CD8-positive, alpha-beta memory T cell (primary cell): Measurements from ENCODE around the gene VTI1A. TPM values are rescaled to one million over a fixed set of nuclear protein-coding genes. Genes with fewer than 3 reads are reported as not detected.

Source experiments
- CTCF ChIA-PET: fragments of 350-600 bp; sonication (Branson Sonifier 250); formaldehyde crosslinking; loops from one replicate; lab custom pipeline; 2021; ENCODE audit warnings: antibody characterized with exemption; lab: Charles Lee
- POLR2A ChIA-PET: fragments of 350-600 bp; sonication (Branson Sonifier 250); formaldehyde crosslinking; loops from one replicate; lab custom pipeline; 2021; ENCODE audit warnings: antibody characterized with exemption; lab: Charles Lee
- DNase-seq, 5 donors: peaks; one replicate each; pipeline versions ENCODE4 v3.0.0 to v3.0.0-alpha.2; 2020 to 2022; ENCODE audit warnings: mixed read lengths in 1 of 5
- H3K27ac ChIP-seq: one replicate; pipeline ENCODE4 v1.7.0; 2013; ENCODE audit warnings: low read depth, mild to moderate bottlenecking, low read length, moderate library complexity
- H3K27me3 ChIP-seq: 2 replicates; pipeline ENCODE4 v1.7.0; 2013; ENCODE audit warnings: low read length, mild to moderate bottlenecking; ENCODE audit not compliant: insufficient read depth, poor library complexity, severe bottlenecking
- H3K36me3 ChIP-seq: 2 replicates; pipeline ENCODE4 v1.7.0; 2013; ENCODE audit warnings: mild to moderate bottlenecking, low read length, moderate library complexity; ENCODE audit not compliant: insufficient read depth
- H3K4me1 ChIP-seq: 2 replicates; pipeline ENCODE4 v1.7.0; 2013; ENCODE audit warnings: mild to moderate bottlenecking, low read length, moderate library complexity; ENCODE audit not compliant: insufficient read depth
- H3K4me3 ChIP-seq: 2 replicates; pipeline ENCODE4 v1.7.0; 2013; ENCODE audit warnings: mild to moderate bottlenecking, low read length
- H3K9me3 ChIP-seq: 2 replicates; pipeline ENCODE4 v1.7.0; 2013; ENCODE audit warnings: mild to moderate bottlenecking, low read length
- H3K27ac Mint-ChIP-seq, 8 donors: one replicate each; pipeline ENCODE4 v1.8.0; 2020 to 2021; ENCODE audit warnings: mixed read lengths in 8 of 8, mild to moderate bottlenecking in 6 of 8, inconsistent platforms in 3 of 8, moderate library complexity in 3 of 8
- H3K27me3 Mint-ChIP-seq, 2 donors: one replicate each; pipeline ENCODE4 v1.8.0; 2020 to 2021; ENCODE audit warnings: mixed read lengths in 2 of 2, mild to moderate bottlenecking in 1 of 2, moderate library complexity in 1 of 2
- H3K36me3 Mint-ChIP-seq, 3 donors: one replicate each; pipeline ENCODE4 v1.8.0; 2020 to 2021; ENCODE audit warnings: mixed read lengths in 3 of 3, inconsistent platforms in 1 of 3, mild to moderate bottlenecking in 1 of 3
- H3K4me1 Mint-ChIP-seq, 3 donors: one replicate each; pipeline ENCODE4 v1.8.0; 2020 to 2021; ENCODE audit warnings: mixed read lengths in 3 of 3, inconsistent platforms in 1 of 3, mild to moderate bottlenecking in 1 of 3
- H3K4me3 Mint-ChIP-seq, 7 donors: one replicate each; pipeline ENCODE4 v1.8.0; 2020 to 2021; ENCODE audit warnings: mixed read lengths in 7 of 7, mild to moderate bottlenecking in 6 of 7, moderate library complexity in 4 of 7, inconsistent platforms in 2 of 7
- H3K9me3 Mint-ChIP-seq, 5 donors: one replicate each; pipeline ENCODE4 v1.8.0; 2020 to 2022; ENCODE audit warnings: mixed read lengths in 5 of 5, mild to moderate bottlenecking in 3 of 5, moderate library complexity in 2 of 5, inconsistent platforms in 1 of 5
- polyA plus RNA-seq: library from polyadenylated mRNA; unstranded; fragments of 300-500 nt; fragmentation: Illumina TruSeq; gene quantifications from one replicate; pipeline ENCODE4 v1.2.3, GENCODE V29; 2021
- total RNA-seq, 2 experiments: library from RNA; stranded (reverse); gene quantifications; one replicate each; pipeline ENCODE4 v1.2.3, GENCODE V29; 2021

VTI1A gene
- total and polyA plus RNA-seq, 3 experiments from 2014 or later: 28.1 to 40.1 (median 38.2) TPM

GRCh38 chr10:112653215-112653614, 206.2 kb downstream of the VTI1A start:
- CTCF ChIA-PET: interaction anchor here (1.7 kb wide), 1 partner anchor 13 kb away, joined by 3 read pairs; no protein-coding TSS in a partner anchor
- POLR2A ChIA-PET: no interaction called here
- Mint-ChIP-seq H3K9me3 (no peaks in the 10 kb centered on the region), H3K27ac (peak overlapping the region in 1 of 8 donors; percentile 2), H3K4me1 (no peaks in the 10 kb centered on the region), H3K4me3 (no peak overlapping the region), H3K36me3 (peaks cover 8 to 15% (median 10%) of the 10 kb centered on the region in 3 donors), H3K27me3 (no peaks in the 10 kb centered on the region)
- no peaks in the 10 kb centered on the region for H3K9me3 ChIP-seq
- no peaks in the 10 kb centered on the region for H3K27me3 ChIP-seq
- no peaks in the 10 kb centered on the region for H3K4me1 ChIP-seq
- no peaks in the 10 kb centered on the region for H3K36me3 ChIP-seq
- H3K27ac ChIP-seq: no peak overlapping the region
- H3K4me3 ChIP-seq: no peak overlapping the region
- DNase-seq: no peak

GRCh38 chr10:112653851-112654250, 206.8 kb downstream of the VTI1A start:
- Histone ChIP-seq H3K27me3 (no peaks in the 10 kb centered on the region), H3K9me3 (no peaks in the 10 kb centered on the region), H3K4me1 (no peaks in the 10 kb centered on the region), H3K27ac (no peak overlapping the region), H3K36me3 (no peaks in the 10 kb centered on the region), H3K4me3 (no peak overlapping the region)
- H3K4me3 Mint-ChIP-seq: no peak overlapping the region
- H3K4me1 Mint-ChIP-seq: no peaks in the 10 kb centered on the region
- no peak for DNase-seq
- ChIA-PET CTCF (interaction anchor here (1.7 kb wide), 1 partner anchor 14 kb away, joined by 3 read pairs; no protein-coding TSS in a partner anchor), POLR2A (no interaction called here)
- H3K27me3 Mint-ChIP-seq: no peaks in the 10 kb centered on the region
- peaks cover 8 to 17% (median 12%) of the 10 kb centered on the region in 3 donors for H3K36me3 Mint-ChIP-seq
- no peaks in the 10 kb centered on the region for H3K9me3 Mint-ChIP-seq
- H3K27ac Mint-ChIP-seq: no peak overlapping the region

GRCh38 chr10:112654794-112655193, 207.8 kb downstream of the VTI1A start:
- Histone ChIP-seq H3K4me3 (no peak overlapping the region), H3K27me3 (no peaks in the 10 kb centered on the region), H3K4me1 (no peaks in the 10 kb centered on the region), H3K27ac (no peak overlapping the region), H3K9me3 (no peaks in the 10 kb centered on the region), H3K36me3 (no peaks in the 10 kb centered on the region)
- ChIA-PET POLR2A (no interaction called here), CTCF (interaction anchor here (1.7 kb wide), 1 partner anchor 15 kb away, joined by 3 read pairs; no protein-coding TSS in a partner anchor)
- Mint-ChIP-seq H3K4me1 (no peaks in the 10 kb centered on the region), H3K27me3 (no peaks in the 10 kb centered on the region), H3K4me3 (no peak overlapping the region), H3K36me3 (peaks cover 8 to 16% (median 12%) of the 10 kb centered on the region in 3 donors), H3K27ac (no peak overlapping the region), H3K9me3 (no peaks in the 10 kb centered on the region)
- no peak for DNase-seq

- no peaks in the 10 kb centered on the region for H3K9me3 ChIP-seq
- no peak overlapping the region for H3K27ac Mint-ChIP-seq
These were observed 208.7 kb downstream of the VTI1A start for GRCh38 chr10:112655722-112656121.

GRCh38 chr10:112658465-112658864, 211.4 kb downstream of the VTI1A start:
- Histone ChIP-seq H3K4me3 (no peak overlapping the region), H3K36me3 (no peaks in the 10 kb centered on the region), H3K27ac (no peak overlapping the region), H3K27me3 (no peaks in the 10 kb centered on the region), H3K4me1 (no peaks in the 10 kb centered on the region), H3K9me3 (no peaks in the 10 kb centered on the region)
- Mint-ChIP-seq H3K27ac (no peak overlapping the region), H3K4me3 (no peak overlapping the region), H3K27me3 (no peaks in the 10 kb centered on the region), H3K9me3 (peaks cover 0 to 10% (median 0%) of the 10 kb centered on the region in 5 donors), H3K36me3 (peaks cover 11 to 28% (median 15%) of the 10 kb centered on the region in 3 donors), H3K4me1 (no peaks in the 10 kb centered on the region)
- ChIA-PET POLR2A (no interaction called here), CTCF (no interaction called here)
- no peak for DNase-seq

More at GRCh38 chr10:112655722-112656121, 208.7 kb downstream of the VTI1A start:
- no peaks in the 10 kb centered on the region for H3K36me3 ChIP-seq
- no peaks in the 10 kb centered on the region for H3K4me1 Mint-ChIP-seq
- ChIA-PET POLR2A (no interaction called here), CTCF (no interaction called here)
- H3K4me3 ChIP-seq: no peak overlapping the region
- H3K27me3 Mint-ChIP-seq: no peaks in the 10 kb centered on the region
- H3K9me3 Mint-ChIP-seq: no peaks in the 10 kb centered on the region
- no peak overlapping the region for H3K27ac ChIP-seq
- peaks cover 6 to 16% (median 12%) of the 10 kb centered on the region in 3 donors for H3K36me3 Mint-ChIP-seq
- DNase-seq: no peak
- H3K4me1 ChIP-seq: no peaks in the 10 kb centered on the region
- H3K4me3 Mint-ChIP-seq: no peak overlapping the region
- no peaks in the 10 kb centered on the region for H3K27me3 ChIP-seq

- Mint-ChIP-seq H3K4me3 (no peak overlapping the region), H3K9me3 (peaks cover 0 to 10% (median 0%) of the 10 kb centered on the region in 5 donors), H3K27me3 (no peaks in the 10 kb centered on the region), H3K36me3 (peaks cover 12 to 31% (median 17%) of the 10 kb centered on the region in 3 donors), H3K27ac (peak overlapping the region in 1 of 8 donors; percentile 55), H3K4me1 (no peaks in the 10 kb centered on the region)
- CTCF ChIA-PET: no interaction called here
- Histone ChIP-seq H3K27me3 (no peaks in the 10 kb centered on the region), H3K27ac (no peak overlapping the region), H3K4me3 (no peak overlapping the region), H3K9me3 (no peaks in the 10 kb centered on the region), H3K4me1 (no peaks in the 10 kb centered on the region), H3K36me3 (no peaks in the 10 kb centered on the region)
- POLR2A ChIA-PET: no interaction called here
- no peak for DNase-seq
These were observed 212.1 kb downstream of the VTI1A start for GRCh38 chr10:112658900-112659638.

GRCh38 chr10:112663234-112664125, 216.5 kb downstream of the VTI1A start:
- no peaks in the 10 kb centered on the region for H3K27me3 ChIP-seq
- no peaks in the 10 kb centered on the region for H3K9me3 ChIP-seq
- POLR2A ChIA-PET: no interaction called here
- no peak overlapping the region for H3K4me3 Mint-ChIP-seq
- H3K27ac Mint-ChIP-seq: no peak overlapping the region
- H3K36me3 Mint-ChIP-seq: peaks cover 19 to 28% (median 19%) of the 10 kb centered on the region in 3 donors
- no peaks in the 10 kb centered on the region for H3K27me3 Mint-ChIP-seq
- CTCF ChIA-PET: no interaction called here
- no peak overlapping the region for H3K4me3 ChIP-seq
- no peaks in the 10 kb centered on the region for H3K4me1 ChIP-seq
- H3K36me3 ChIP-seq: peaks cover 5% of the 10 kb centered on the region
- H3K9me3 Mint-ChIP-seq: peaks cover 0 to 10% (median 0%) of the 10 kb centered on the region in 5 donors
- no peak overlapping the region for H3K27ac ChIP-seq
- DNase-seq: no peak
- no peaks in the 10 kb centered on the region for H3K4me1 Mint-ChIP-seq

- no peak overlapping the region for H3K4me3 Mint-ChIP-seq
- no peaks in the 10 kb centered on the region for H3K9me3 ChIP-seq
- no peaks in the 10 kb centered on the region for H3K27me3 ChIP-seq
- no peak overlapping the region for H3K27ac Mint-ChIP-seq
- H3K27ac ChIP-seq: no peak overlapping the region
- H3K4me1 ChIP-seq: no peaks in the 10 kb centered on the region
- no peaks in the 10 kb centered on the region for H3K4me1 Mint-ChIP-seq
- H3K36me3 ChIP-seq: peaks cover 9% of the 10 kb centered on the region
- no peaks in the 10 kb centered on the region for H3K27me3 Mint-ChIP-seq
- no peak for DNase-seq
- no peak overlapping the region for H3K4me3 ChIP-seq
- CTCF ChIA-PET: no interaction called here
- peaks cover 28 to 44% (median 36%) of the 10 kb centered on the region in 3 donors for H3K36me3 Mint-ChIP-seq
- H3K9me3 Mint-ChIP-seq: peaks cover 0 to 10% (median 0%) of the 10 kb centered on the region in 5 donors
- POLR2A ChIA-PET: no interaction called here
These were observed 219.1 kb downstream of the VTI1A start for GRCh38 chr10:112666094-112666493.
